Neutrophil (primary cell): ENCODE results near the gene DENND1A.
"Not testable (repeated sequence)": the region's sequence is repeated elsewhere in the genome, so short reads cannot be mapped to it uniquely, and the experiment has no call there.

ENCODE experiments used
- H3K27ac ChIP-seq: fragments of 200-600 bp; sonication (generic); 2 replicates; pipeline ENCODE4 v1.5.1; 2016; ENCODE audit warnings: mild to moderate bottlenecking, moderate library complexity
- H3K27me3 ChIP-seq: fragments of 200-600 bp; sonication (generic); 2 replicates; pipeline ENCODE4 v1.6.0; 2016; ENCODE audit warnings: mild to moderate bottlenecking
- H3K36me3 ChIP-seq: fragments of 200-600 bp; sonication (generic); 2 replicates; pipeline ENCODE4 v1.5.1; 2017
- H3K4me1 ChIP-seq, 2 experiments: fragments of 200-600 bp in 1 of 2; sonication (generic) in 1 of 2; 1 replicate in 1 of 2; 2 replicates in 1 of 2; pipeline versions ENCODE4 v1.5.1 to v1.6.1; 2013 to 2016; ENCODE audit warnings: low read depth in 1 of 2, low read length in 1 of 2, mild to moderate bottlenecking in 1 of 2, moderate library complexity in 1 of 2; ENCODE audit not compliant: control insufficient read depth in 1 of 2, insufficient read depth in 1 of 2
- H3K4me3 ChIP-seq, 2 experiments: fragments of 200-600 bp in 1 of 2; sonication (generic) in 1 of 2; 1 replicate in 1 of 2; 2 replicates in 1 of 2; pipeline ENCODE4 v1.5.1; 2013 to 2016; ENCODE audit warnings: low read depth in 1 of 2, low read length in 1 of 2, mild to moderate bottlenecking in 1 of 2, moderate library complexity in 1 of 2
- H3K9me3 ChIP-seq: fragments of 200-600 bp; sonication (generic); 2 replicates; pipeline ENCODE4 v1.5.1; 2016
- CTCF ChIP-seq: fragments of 200-600 bp; sonication (generic); IDR thresholded peaks from 2 replicates; pipeline ENCODE4 v1.5.1; 2016; ENCODE audit warnings: antibody characterized with exemption

The DENND1A gene

DNA sequence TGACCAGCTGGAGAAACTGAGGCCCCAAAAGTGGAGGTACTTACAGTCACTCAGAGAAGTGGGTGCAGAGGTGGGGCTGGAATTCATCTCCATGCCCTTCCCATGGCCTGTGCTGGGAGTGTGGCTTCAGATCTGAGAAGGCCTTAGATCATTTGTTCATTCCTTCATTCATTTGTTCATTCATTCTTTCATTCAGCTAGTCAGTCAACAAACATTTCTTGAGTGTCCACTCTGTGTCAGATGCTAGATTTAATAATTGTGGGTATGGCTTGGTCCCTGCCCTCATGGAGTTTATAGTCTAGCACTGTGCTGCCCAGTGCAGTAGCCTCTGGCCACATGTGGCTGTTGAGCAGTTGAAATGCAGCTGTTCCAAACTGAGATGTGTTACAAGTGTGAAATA is 593.0 kb downstream of the DENND1A start:
- H3K9me3 ChIP-seq: no peaks in the 10 kb centered on the region

GRCh38 chr9:123336449-123336848 is 593.5 kb downstream of the DENND1A start:
- peaks cover 13 to 14% of the 10 kb centered on the region in 2 experiments for H3K4me1 ChIP-seq
- H3K27ac ChIP-seq: no peak overlapping the region
- H3K9me3 ChIP-seq: no peaks in the 10 kb centered on the region
- H3K36me3 ChIP-seq: no peaks in the 10 kb centered on the region
- TF ChIP-seq CTCF: no peak
- peaks cover 36% of the 10 kb centered on the region for H3K27me3 ChIP-seq
- H3K4me3 ChIP-seq: no peak overlapping the region

More for the DNA sequence above, 593.0 kb downstream of the DENND1A start:
- Histone ChIP-seq H3K4me3 (no peak overlapping the region), H3K36me3 (no peaks in the 10 kb centered on the region), H3K27ac (no peak overlapping the region), H3K27me3 (peaks cover 39% of the 10 kb centered on the region), H3K4me1 (peaks cover 13 to 14% of the 10 kb centered on the region in 2 experiments)
- no peak for TF ChIP-seq CTCF

DNA sequence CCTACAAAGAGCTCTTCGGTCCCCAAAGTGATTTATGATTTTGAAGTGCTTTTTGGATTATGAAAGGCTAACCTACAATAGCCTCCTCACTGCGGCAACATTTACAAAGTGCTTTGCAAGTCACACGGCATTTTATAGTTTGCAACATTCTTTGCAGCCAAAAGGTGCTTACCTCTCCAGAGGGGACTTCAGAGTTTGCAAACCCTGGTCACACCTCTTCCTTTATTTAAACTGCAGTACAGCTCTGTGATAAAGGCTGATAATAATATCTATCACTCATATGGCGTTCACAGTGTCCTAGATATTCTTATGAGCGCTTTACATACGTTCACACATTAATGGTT is 594.0 kb downstream of the DENND1A start:
- Histone ChIP-seq H3K4me1 (peaks cover 13 to 14% of the 10 kb centered on the region in 2 experiments), H3K4me3 (no peak overlapping the region), H3K9me3 (no peaks in the 10 kb centered on the region), H3K36me3 (no peaks in the 10 kb centered on the region), H3K27me3 (peaks cover 31% of the 10 kb centered on the region), H3K27ac (no peak overlapping the region)
- no peak for TF ChIP-seq CTCF

GRCh38 chr9:123335193-123335985 is 594.5 kb downstream of the DENND1A start:
- no peak overlapping the region for H3K4me3 ChIP-seq
- H3K27ac ChIP-seq: no peak overlapping the region
- no peaks in the 10 kb centered on the region for H3K9me3 ChIP-seq
- H3K36me3 ChIP-seq: no peaks in the 10 kb centered on the region
- H3K4me1 ChIP-seq: peaks cover 12 to 13% of the 10 kb centered on the region in 2 experiments
- no peak for TF ChIP-seq CTCF
- H3K27me3 ChIP-seq: peaks cover 25% of the 10 kb centered on the region

- TF ChIP-seq CTCF: no peak
- H3K4me3 ChIP-seq: no peak overlapping the region
- peaks cover 9% of the 10 kb centered on the region in 2 experiments for H3K4me1 ChIP-seq
- peaks cover 18% of the 10 kb centered on the region for H3K27me3 ChIP-seq
- no peaks in the 10 kb centered on the region for H3K9me3 ChIP-seq
- H3K36me3 ChIP-seq: no peaks in the 10 kb centered on the region
- no peak overlapping the region for H3K27ac ChIP-seq
These were observed 595.3 kb downstream of the DENND1A start for GRCh38 chr9:123334639-123335038.

- not testable (repeated sequence) for H3K36me3 ChIP-seq, H3K9me3 ChIP-seq, H3K27me3 ChIP-seq, H3K4me1 ChIP-seq, H3K4me3 ChIP-seq, H3K27ac ChIP-seq
These were observed 596.8 kb downstream of the DENND1A start for GRCh38 chr9:123333058-123333669.
